ENCODE data around the gene CYP4F22.
"Not testable (repeated sequence)": the region's sequence is repeated elsewhere in the genome, so short reads cannot be mapped to it uniquely, and the experiment has no call there.

Gene CYP4F22

DNA sequence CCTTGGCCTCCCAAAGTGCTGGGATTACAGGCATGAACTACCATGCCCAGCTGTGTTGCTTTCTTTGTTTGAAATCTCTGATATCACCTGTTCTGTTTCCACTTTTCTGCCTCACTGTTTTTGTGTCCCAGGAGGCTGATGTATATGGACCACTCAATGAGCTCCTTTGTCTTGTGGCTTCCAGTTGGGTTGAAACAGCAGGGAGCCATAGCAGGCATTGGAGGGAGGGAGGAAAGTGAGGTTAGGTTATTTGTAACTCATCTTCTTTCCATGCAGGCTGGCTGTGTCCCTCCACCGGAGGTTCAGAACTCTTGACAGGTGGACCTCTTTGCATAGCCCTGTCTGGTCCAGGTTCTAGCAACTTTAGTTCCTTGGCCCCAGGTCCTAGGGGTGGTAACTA, 6.1 kb upstream of the CYP4F22 start:
- no peaks in the 10 kb centered on the region for H3K9me3 ChIP-seq (ENCODE audit: control insufficient read depth, low read length)
- peaks cover 6% of the 10 kb centered on the region for H3K27me3 ChIP-seq (ENCODE audit: control insufficient read depth, insufficient read depth, low read length)
- H3K4me1 ChIP-seq (ENCODE audit: control insufficient read depth, insufficient read depth, low read length): no peaks in the 10 kb centered on the region
- no peaks in the 10 kb centered on the region for H3K36me3 ChIP-seq (ENCODE audit: control insufficient read depth, insufficient read depth, low read length)
- no peak overlapping the region for H3K4me3 ChIP-seq (ENCODE audit: low read length)
- H3K9ac ChIP-seq (ENCODE audit: low read length): no peak overlapping the region

DNA sequence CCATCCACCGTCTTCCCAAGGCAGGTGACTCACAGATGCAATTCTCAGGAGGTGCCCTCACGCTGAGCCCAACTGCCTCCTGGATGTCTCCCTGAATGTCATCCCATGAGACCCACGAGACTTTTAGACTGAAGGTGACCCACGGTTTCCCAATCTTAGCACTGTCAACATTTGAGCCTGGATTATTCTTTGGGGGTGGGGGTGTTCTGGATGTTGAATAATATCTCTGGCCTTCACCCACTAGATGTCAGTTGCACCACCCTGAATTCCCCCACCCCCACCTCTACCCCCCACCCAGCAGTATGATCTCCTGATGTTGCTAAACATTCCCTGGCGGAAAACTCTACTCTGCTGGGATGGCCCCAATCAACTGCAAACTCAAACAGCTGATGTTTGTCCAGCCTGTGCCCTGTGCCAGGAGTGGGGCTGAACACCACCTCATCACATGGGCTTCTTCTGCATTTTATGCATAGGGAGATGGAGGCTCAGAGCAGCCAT, 2.2 kb upstream of the CYP4F22 start:
- no peaks in the 10 kb centered on the region for H3K36me3 ChIP-seq (ENCODE audit: control insufficient read depth, insufficient read depth, low read length)
- peaks cover 34% of the 10 kb centered on the region for H3K27me3 ChIP-seq (ENCODE audit: control insufficient read depth, insufficient read depth, low read length)
- H3K4me3 ChIP-seq (ENCODE audit: low read length): no peak overlapping the region
- peaks cover 6% of the 10 kb centered on the region for H3K4me1 ChIP-seq (ENCODE audit: control insufficient read depth, insufficient read depth, low read length)
- no peaks in the 10 kb centered on the region for H3K9me3 ChIP-seq (ENCODE audit: control insufficient read depth, low read length)
- H3K9ac ChIP-seq (ENCODE audit: low read length): no peak overlapping the region

DNA sequence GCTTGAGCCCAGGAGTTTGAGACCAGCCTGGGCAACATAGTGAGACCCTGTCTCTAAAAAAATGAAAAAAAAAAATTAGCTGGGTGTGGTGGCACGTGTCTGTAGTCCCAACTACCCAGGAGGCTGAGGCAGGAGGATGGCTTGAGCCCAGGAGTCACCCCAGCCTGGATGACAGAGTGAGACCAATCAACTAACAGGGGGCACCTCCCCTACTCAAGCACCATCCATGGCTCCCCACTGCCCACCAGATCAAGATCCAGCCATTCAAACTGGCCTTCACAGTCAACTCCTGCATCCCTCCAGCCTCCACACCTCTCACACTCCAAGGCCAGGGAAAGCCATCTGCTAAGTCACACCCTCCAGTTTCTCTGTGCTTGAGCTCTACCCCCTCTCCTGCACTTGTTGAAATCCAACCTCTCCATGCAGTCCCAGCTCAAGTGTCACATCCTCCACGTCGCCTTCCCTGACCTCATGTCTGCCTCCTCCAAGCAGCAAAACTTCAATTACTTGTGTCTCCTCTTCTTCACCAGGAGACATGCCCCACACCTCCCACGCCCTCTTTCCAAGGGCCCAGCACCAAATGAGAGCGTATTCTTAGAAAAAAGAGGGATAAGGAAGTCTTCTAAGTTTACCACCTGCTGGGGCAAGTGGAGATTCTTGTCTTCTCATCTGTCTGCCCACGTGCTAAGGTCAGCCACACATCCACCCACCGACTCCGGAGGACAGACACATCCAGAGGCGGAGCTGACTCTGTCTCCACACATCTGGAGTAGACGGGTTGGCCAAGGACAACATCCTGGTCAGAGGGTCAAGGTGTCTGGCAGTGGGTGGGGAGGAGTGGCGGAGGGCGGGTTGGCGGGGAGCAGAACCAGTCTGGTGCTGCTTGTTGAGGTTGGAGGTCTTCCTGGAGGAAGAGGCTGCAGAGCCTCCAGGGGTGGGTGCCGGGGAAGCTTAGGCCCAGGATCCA, 974 bp upstream of the CYP4F22 start:
- Histone ChIP-seq H3K36me3 (ENCODE audit: control insufficient read depth, insufficient read depth, low read length) (no peaks in the 10 kb centered on the region), H3K9me3 (ENCODE audit: control insufficient read depth, low read length) (no peaks in the 10 kb centered on the region), H3K27me3 (ENCODE audit: control insufficient read depth, insufficient read depth, low read length) (peaks cover 34% of the 10 kb centered on the region), H3K4me1 (ENCODE audit: control insufficient read depth, insufficient read depth, low read length) (peaks cover 11% of the 10 kb centered on the region), H3K4me3 (ENCODE audit: low read length) (no peak overlapping the region), H3K9ac (ENCODE audit: low read length) (no peak overlapping the region)

DNA sequence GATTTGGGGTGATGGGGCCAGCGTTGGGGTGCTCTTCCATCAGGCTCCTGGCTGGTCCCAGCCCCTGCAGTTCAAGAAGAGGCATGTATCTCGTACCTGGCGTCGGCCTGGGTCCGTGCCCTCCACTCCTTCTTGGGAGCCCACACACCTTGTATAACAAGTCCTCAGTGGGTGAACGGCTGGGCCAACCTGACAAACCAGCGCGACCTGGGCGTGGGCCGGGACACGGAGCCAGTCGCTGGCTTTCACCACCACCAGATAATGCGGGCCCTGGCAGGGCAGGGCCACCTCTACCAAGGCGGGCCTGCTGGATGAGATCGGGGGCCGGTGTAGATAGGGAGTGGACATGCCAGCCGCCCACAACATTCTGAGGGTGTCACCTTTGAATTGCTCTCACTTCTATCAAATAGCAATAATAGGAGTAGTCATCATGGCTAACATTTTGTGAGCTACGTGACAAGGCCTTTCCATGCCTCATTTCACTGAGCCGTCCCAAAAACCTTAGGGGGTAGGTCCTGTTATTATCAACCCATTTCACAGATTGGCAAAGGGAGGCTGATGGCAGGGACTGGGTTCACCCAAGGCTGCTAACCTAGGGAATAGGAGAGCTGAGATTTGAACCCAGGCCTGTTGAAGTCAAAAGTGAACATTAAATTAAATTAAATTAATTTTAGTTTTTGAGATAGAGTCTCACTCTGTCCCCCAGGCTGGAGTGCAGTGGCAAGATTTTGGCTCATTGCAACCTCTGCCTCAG, 3.5 kb downstream of the CYP4F22 start:
- no peak overlapping the region for H3K4me3 ChIP-seq (ENCODE audit: low read length)
- H3K9ac ChIP-seq (ENCODE audit: low read length): no peak overlapping the region
- peaks cover 34% of the 10 kb centered on the region for H3K27me3 ChIP-seq (ENCODE audit: control insufficient read depth, insufficient read depth, low read length)
- H3K9me3 ChIP-seq (ENCODE audit: control insufficient read depth, low read length): no peaks in the 10 kb centered on the region
- H3K4me1 ChIP-seq (ENCODE audit: control insufficient read depth, insufficient read depth, low read length): peaks cover 11% of the 10 kb centered on the region
- no peaks in the 10 kb centered on the region for H3K36me3 ChIP-seq (ENCODE audit: control insufficient read depth, insufficient read depth, low read length)

DNA sequence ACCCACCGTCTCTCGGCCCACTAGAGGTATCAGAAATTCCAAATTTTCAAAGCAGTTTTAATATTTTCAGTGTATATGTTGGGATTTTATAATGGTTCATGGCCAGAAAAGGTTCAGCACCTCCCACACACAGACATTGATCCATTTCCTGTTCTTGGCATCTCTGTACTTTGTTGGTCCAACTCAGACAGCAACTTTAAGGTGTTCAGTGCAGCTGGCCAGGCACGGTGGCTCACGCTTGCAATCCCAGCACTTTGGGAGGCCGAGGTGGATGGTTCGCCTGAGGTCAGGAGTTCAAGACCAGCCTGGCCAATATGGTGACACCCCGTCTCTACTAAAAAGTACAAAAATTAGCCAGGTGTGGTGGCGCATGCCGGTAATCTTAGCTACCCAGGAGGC, 6.9 kb downstream of the CYP4F22 start:
- H3K36me3 ChIP-seq (ENCODE audit: control insufficient read depth, insufficient read depth, low read length); H3K4me3 ChIP-seq (ENCODE audit: low read length); H3K27me3 ChIP-seq (ENCODE audit: control insufficient read depth, insufficient read depth, low read length); H3K4me1 ChIP-seq (ENCODE audit: control insufficient read depth, insufficient read depth, low read length); H3K9ac ChIP-seq (ENCODE audit: low read length); H3K9me3 ChIP-seq (ENCODE audit: control insufficient read depth, low read length): not testable (repeated sequence)

DNA sequence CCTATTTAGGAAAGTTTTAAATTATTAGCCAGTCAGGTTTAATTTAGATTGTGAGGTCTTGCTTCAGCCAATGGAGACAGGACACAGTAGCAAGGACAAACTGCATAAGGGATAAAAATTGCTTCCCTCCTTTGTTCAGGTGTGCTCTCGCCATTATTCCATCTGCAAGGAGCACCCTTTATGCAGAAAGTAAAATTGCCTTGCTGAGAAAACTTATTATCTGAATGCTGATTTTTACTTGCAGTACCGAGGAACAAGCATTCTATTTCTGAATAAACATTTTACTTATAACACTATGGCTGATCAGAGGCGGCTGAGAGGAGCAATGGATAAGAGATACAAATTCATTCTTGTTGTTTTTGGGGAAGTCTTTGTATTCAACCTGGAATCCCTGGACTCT, 8.0 kb downstream of the CYP4F22 start:
- Histone ChIP-seq H3K4me1 (ENCODE audit: control insufficient read depth, insufficient read depth, low read length) (peaks cover 5% of the 10 kb centered on the region), H3K9me3 (ENCODE audit: control insufficient read depth, low read length) (no peaks in the 10 kb centered on the region), H3K4me3 (ENCODE audit: low read length) (no peak overlapping the region), H3K27me3 (ENCODE audit: control insufficient read depth, insufficient read depth, low read length) (no peaks in the 10 kb centered on the region), H3K36me3 (ENCODE audit: control insufficient read depth, insufficient read depth, low read length) (no peaks in the 10 kb centered on the region), H3K9ac (ENCODE audit: low read length) (no peak overlapping the region)

DNA sequence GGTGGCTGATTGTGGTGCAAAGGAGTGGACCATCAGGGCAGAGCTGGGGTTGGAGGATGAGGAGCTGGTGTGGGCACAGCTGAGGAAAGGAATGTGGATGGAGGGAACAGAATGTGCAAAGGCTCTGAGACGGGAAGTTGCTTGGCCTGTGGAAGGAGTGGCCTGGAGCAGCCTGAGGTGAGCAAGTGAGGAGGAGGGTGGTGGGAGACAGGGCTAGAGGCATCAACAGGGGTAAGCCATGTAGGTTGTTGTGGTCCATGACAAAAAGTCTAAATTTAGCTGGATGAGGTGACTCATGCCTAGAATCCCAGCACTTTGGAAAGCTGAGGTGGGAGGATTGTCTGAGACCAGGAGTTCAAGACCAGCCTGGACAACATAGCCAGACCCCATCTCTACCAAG, 9.5 kb downstream of the CYP4F22 start:
- H3K9ac ChIP-seq (ENCODE audit: low read length): no peak overlapping the region
- H3K36me3 ChIP-seq (ENCODE audit: control insufficient read depth, insufficient read depth, low read length): no peaks in the 10 kb centered on the region

DNA sequence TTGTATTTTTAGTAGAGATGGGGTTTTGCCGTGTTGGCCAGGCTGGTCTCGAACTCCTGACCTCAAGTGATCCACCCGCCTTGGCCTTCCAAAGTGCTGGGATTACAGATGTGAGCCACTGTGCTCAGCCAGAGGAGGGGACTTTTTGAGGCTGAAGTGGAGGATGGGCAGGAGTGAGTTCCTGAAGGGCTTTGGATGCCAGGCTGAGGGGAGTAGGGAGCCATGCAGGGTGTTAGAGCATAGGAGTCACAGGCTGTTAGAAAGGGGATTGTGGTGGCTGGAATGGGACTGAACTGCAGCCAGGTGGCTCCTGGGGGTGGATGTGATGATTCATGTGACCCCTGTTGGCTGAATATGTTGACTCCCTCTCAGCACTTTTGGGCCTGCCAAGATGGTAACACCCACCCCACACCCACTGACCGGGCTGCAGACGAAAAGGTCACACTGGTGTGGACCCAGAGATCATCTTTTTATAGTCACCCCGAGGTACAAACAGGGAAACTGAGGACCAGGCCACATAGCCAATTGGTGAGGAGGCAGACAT, 11.2 kb downstream of the CYP4F22 start:
- Histone ChIP-seq H3K4me3 (ENCODE audit: low read length) (no peak overlapping the region), H3K4me1 (ENCODE audit: control insufficient read depth, insufficient read depth, low read length) (no peaks in the 10 kb centered on the region), H3K9me3 (ENCODE audit: control insufficient read depth, low read length) (no peaks in the 10 kb centered on the region), H3K9ac (ENCODE audit: low read length) (no peak overlapping the region), H3K27me3 (ENCODE audit: control insufficient read depth, insufficient read depth, low read length) (no peaks in the 10 kb centered on the region), H3K36me3 (ENCODE audit: control insufficient read depth, insufficient read depth, low read length) (no peaks in the 10 kb centered on the region)

More for the DNA sequence above, 9.5 kb downstream of the CYP4F22 start:
- H3K4me3 ChIP-seq (ENCODE audit: low read length): no peak overlapping the region
- H3K9me3 ChIP-seq (ENCODE audit: control insufficient read depth, low read length): no peaks in the 10 kb centered on the region
- H3K4me1 ChIP-seq (ENCODE audit: control insufficient read depth, insufficient read depth, low read length): no peaks in the 10 kb centered on the region
- no peaks in the 10 kb centered on the region for H3K27me3 ChIP-seq (ENCODE audit: control insufficient read depth, insufficient read depth, low read length)

DNA sequence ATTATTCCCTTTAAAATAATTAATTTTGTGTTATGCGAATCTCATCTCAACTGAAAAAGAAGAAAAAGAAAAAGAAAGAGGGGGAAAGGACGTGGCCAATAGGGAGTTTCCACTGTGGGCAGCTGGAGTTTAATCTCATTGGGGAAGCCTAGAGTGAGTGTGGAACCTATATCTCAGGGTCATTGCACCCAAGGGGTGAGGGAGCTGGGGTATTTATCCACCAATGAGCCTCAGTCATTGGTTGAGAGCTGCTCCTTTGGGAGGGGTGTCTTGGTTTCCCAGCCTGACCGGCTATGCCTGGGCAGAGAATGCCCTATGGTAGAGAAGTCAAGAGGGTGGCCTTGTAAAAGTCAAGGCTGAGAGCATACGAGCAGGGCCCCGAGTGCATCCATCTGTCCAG, 16.5 kb downstream of the CYP4F22 start:
- no peak overlapping the region for H3K4me3 ChIP-seq (ENCODE audit: low read length)
- H3K9ac ChIP-seq (ENCODE audit: low read length): no peak overlapping the region
- no peaks in the 10 kb centered on the region for H3K27me3 ChIP-seq (ENCODE audit: control insufficient read depth, insufficient read depth, low read length)
- H3K9me3 ChIP-seq (ENCODE audit: control insufficient read depth, low read length): no peaks in the 10 kb centered on the region
- no peaks in the 10 kb centered on the region for H3K36me3 ChIP-seq (ENCODE audit: control insufficient read depth, insufficient read depth, low read length)
- no peaks in the 10 kb centered on the region for H3K4me1 ChIP-seq (ENCODE audit: control insufficient read depth, insufficient read depth, low read length)

DNA sequence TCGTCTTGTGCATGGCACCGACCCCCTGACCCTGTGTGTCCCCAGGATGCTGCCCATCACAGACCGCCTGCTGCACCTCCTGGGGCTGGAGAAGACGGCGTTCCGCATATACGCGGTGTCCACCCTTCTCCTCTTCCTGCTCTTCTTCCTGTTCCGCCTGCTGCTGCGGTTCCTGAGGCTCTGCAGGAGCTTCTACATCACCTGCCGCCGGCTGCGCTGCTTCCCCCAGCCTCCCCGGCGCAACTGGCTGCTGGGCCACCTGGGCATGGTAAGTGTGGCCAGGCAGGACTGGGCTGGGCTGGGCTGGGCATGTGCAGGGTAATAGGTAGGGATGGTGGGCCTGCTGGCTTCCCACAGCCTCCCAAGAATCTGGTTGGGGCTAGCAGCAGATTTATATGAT, 17.0 kb downstream of the CYP4F22 start:
- Histone ChIP-seq H3K9me3 (ENCODE audit: control insufficient read depth, low read length) (no peaks in the 10 kb centered on the region), H3K36me3 (ENCODE audit: control insufficient read depth, insufficient read depth, low read length) (no peaks in the 10 kb centered on the region), H3K9ac (ENCODE audit: low read length) (no peak overlapping the region), H3K27me3 (ENCODE audit: control insufficient read depth, insufficient read depth, low read length) (no peaks in the 10 kb centered on the region), H3K4me1 (ENCODE audit: control insufficient read depth, insufficient read depth, low read length) (no peaks in the 10 kb centered on the region), H3K4me3 (ENCODE audit: low read length) (no peak overlapping the region)

DNA sequence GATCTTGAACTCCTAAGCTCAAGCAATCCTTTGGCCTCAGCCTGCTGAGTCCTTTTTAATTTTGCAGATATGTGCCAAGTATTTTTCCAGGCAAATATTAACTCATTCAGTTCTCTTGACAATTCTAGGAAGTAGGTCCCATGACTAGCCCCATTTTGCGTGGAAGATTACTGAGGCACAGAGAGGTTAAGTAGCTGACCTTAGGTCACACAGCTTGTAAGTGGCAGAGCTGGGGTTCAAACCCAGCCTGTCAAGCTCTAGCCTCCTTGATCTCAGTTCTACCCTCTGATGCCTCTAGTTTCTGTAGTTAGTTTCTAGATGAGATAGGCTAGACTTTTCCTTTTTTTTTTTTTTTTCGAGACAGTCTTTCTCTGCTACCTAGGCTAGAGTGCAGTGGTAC, 18.1 kb downstream of the CYP4F22 start:
- Histone ChIP-seq H3K36me3 (ENCODE audit: control insufficient read depth, insufficient read depth, low read length) (no peaks in the 10 kb centered on the region), H3K27me3 (ENCODE audit: control insufficient read depth, insufficient read depth, low read length) (no peaks in the 10 kb centered on the region), H3K4me1 (ENCODE audit: control insufficient read depth, insufficient read depth, low read length) (no peaks in the 10 kb centered on the region)

DNA sequence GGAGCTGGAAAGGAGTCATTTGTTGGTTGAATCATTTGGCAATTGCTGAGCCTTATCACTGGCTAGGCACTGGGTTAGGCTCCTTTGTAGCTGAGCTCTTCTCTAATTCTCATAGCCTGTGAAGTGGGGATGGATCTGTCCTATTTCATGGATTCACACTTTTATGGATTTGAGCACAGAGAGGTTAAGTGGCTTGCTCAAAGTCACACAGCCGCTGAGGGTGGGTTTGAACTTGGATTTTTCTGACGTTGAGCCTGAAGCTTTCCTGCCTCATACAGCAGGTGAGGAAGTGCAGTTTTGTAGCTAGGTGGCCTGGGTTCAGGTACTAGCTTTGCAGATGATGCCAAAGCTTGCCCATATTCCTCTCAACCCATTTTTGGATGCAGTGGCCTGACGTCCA, 19.4 kb downstream of the CYP4F22 start:
- no peaks in the 10 kb centered on the region for H3K9me3 ChIP-seq (ENCODE audit: control insufficient read depth, low read length)
- H3K4me3 ChIP-seq (ENCODE audit: low read length): no peak overlapping the region
- no peaks in the 10 kb centered on the region for H3K4me1 ChIP-seq (ENCODE audit: control insufficient read depth, insufficient read depth, low read length)
- H3K36me3 ChIP-seq (ENCODE audit: control insufficient read depth, insufficient read depth, low read length): no peaks in the 10 kb centered on the region
- no peaks in the 10 kb centered on the region for H3K27me3 ChIP-seq (ENCODE audit: control insufficient read depth, insufficient read depth, low read length)
- H3K9ac ChIP-seq (ENCODE audit: low read length): no peak overlapping the region

More for the DNA sequence above, 18.1 kb downstream of the CYP4F22 start:
- Histone ChIP-seq H3K4me3 (ENCODE audit: low read length) (no peak overlapping the region), H3K9ac (ENCODE audit: low read length) (no peak overlapping the region), H3K9me3 (ENCODE audit: control insufficient read depth, low read length) (no peaks in the 10 kb centered on the region)

Measured in mucosa of stomach (tissue), 1 donor.